ENCODE data around the gene UPK3BL2. TPM values are rescaled to one million over a fixed set of nuclear protein-coding genes. Genes with fewer than 3 reads are reported as not detected.
"Not testable (repeated sequence)": the region's sequence is repeated elsewhere in the genome, so short reads cannot be mapped to it uniquely, and the experiment has no call there.

Gene UPK3BL2
- total and polyA plus RNA-seq, 2 of the 13 experiments (the other 11 are each of a cell fraction or from before 2014, with no cell fraction given), result 2.4 to 8.9 TPM

GRCh38 chr7:102576363-102576762 is 32.9 kb upstream of the UPK3BL2 start:
- ATAC-seq; H3K36me3 ChIP-seq (replicated peaks in 1 of 2; ENCODE audit: control insufficient read depth in 1 of 2, insufficient read depth in 2 of 2, low read length in 2 of 2); DNase-seq (ENCODE audit: low spot score); H3K79me2 ChIP-seq (ENCODE audit: insufficient read depth, low read length); H3K9me3 ChIP-seq (ENCODE audit: low read length); FAIRE-seq; H3K4me3 ChIP-seq (replicated peaks in 1 of 3; ENCODE audit: insufficient read depth in 1 of 3, low read depth in 2 of 3, low read length in 3 of 3); in situ Hi-C loops (cut with HindIII; ENCODE audit: extremely low pct_ligation_motif_present, low pct_unique_long_range_greater_than_20kb); CTCF ChIA-PET (ENCODE audit: low intra/inter-chr PET ratio, low total read pairs); H3K27ac ChIP-seq (ENCODE audit: extremely low read length, insufficient read depth, low read length); H2AFZ ChIP-seq (ENCODE audit: low read length); H4K20me1 ChIP-seq (ENCODE audit: insufficient read depth, low read length); intact Hi-C loops (cut with micrococcal nuclease; ENCODE audit: unreplicated experiment); H3K4me1 ChIP-seq (ENCODE audit: insufficient read depth, low read length); H3K4me2 ChIP-seq (ENCODE audit: low read depth, low read length); H3K27me3 ChIP-seq (ENCODE audit: control insufficient read depth in 1 of 2, insufficient read depth in 2 of 2, low read length in 2 of 2); POLR2A ChIA-PET; H3K9ac ChIP-seq (ENCODE audit: insufficient read depth, low read depth, low read length); BruUV-seq (replicated peaks): not testable (repeated sequence)
- WGBS (ENCODE audit: low lambda C conversion rate), result no CpG with 5 or more reads among the region's 3 CpGs

DNA sequence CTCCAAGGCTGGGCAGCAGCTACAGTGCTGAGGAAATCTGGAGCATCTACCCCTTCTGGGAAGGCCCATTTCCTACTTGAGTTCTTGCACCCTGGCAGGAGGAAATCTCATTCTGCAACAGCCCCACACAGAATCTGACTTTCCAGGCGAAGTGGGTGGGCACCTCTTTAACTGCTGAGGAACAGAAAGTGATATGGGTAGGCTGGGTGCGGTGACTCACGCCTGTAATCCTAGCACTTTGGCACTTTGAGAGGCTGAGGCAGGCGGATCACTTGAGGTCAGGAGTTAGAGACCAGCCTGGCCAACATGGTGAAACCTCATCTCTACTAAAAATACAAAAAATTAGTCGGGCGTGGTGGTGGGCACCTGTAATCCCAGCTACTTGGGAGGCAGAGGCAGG is 31.1 kb upstream of the UPK3BL2 start:
- H3K4me2 ChIP-seq (ENCODE audit: low read depth, low read length); H3K4me1 ChIP-seq (ENCODE audit: insufficient read depth, low read length); BruUV-seq (replicated peaks); in situ Hi-C loops (cut with HindIII; ENCODE audit: extremely low pct_ligation_motif_present, low pct_unique_long_range_greater_than_20kb); H3K36me3 ChIP-seq (replicated peaks in 1 of 2; ENCODE audit: control insufficient read depth in 1 of 2, insufficient read depth in 2 of 2, low read length in 2 of 2); FAIRE-seq; H3K27ac ChIP-seq (ENCODE audit: extremely low read length, insufficient read depth, low read length); H3K79me2 ChIP-seq (ENCODE audit: insufficient read depth, low read length); DNase-seq (ENCODE audit: low spot score); H3K4me3 ChIP-seq (replicated peaks in 1 of 3; ENCODE audit: insufficient read depth in 1 of 3, low read depth in 2 of 3, low read length in 3 of 3); H2AFZ ChIP-seq (ENCODE audit: low read length); POLR2A ChIA-PET; intact Hi-C loops (cut with micrococcal nuclease; ENCODE audit: unreplicated experiment); H3K9ac ChIP-seq (ENCODE audit: insufficient read depth, low read depth, low read length); CTCF ChIA-PET (ENCODE audit: low intra/inter-chr PET ratio, low total read pairs); H4K20me1 ChIP-seq (ENCODE audit: insufficient read depth, low read length); ATAC-seq; H3K27me3 ChIP-seq (ENCODE audit: control insufficient read depth in 1 of 2, insufficient read depth in 2 of 2, low read length in 2 of 2); H3K9me3 ChIP-seq (ENCODE audit: low read length): not testable (repeated sequence)
- no CpG with 5 or more reads among the region's 6 CpGs for WGBS (ENCODE audit: low lambda C conversion rate)

Measured in HepG2 (cell line).